ENCODE results near the gene SOS2. TPM values are rescaled to one million over a fixed set of nuclear protein-coding genes. Genes with fewer than 3 reads are reported as not detected.

The SOS2 gene
- total and polyA plus RNA-seq, 2 of the 8 experiments (the other 6 are each of a cell fraction or from before 2014, with no cell fraction given): 2.8 to 12.7 TPM

GRCh38 chr14:50123062-50123461, 108.3 kb downstream of the SOS2 start:
- H3K14ac ChIP-seq (ENCODE audit: insufficient read length): no peak overlapping the region
- H3K23me2 ChIP-seq (ENCODE audit: low read depth, low read length): no peaks in the 10 kb centered on the region
- H2BK15ac ChIP-seq (ENCODE audit: low read length): no peak overlapping the region
- H3K4me3 ChIP-seq (ENCODE audit: extremely low read depth in 1 of 4, insufficient read depth in 2 of 4, low read depth in 3 of 4, low read length in 4 of 4): no peak overlapping the region
- no peaks in the 10 kb centered on the region for H3K79me2 ChIP-seq (ENCODE audit: control insufficient read depth in 1 of 2, insufficient read depth in 2 of 2, low read length in 2 of 2)
- H3K27ac ChIP-seq (ENCODE audit: low read depth, low read length): no peak overlapping the region
- no peak overlapping the region for H2AK5ac ChIP-seq (ENCODE audit: low read depth, low read length)
- H4K8ac ChIP-seq (ENCODE audit: extremely low read depth, insufficient read depth, low read length): no peak overlapping the region
- no peak overlapping the region for H3K18ac ChIP-seq (ENCODE audit: extremely low read depth, low read length)
- H3K9me3 ChIP-seq (ENCODE audit: insufficient read depth in 2 of 2, low read depth in 1 of 2, low read length in 1 of 2): no peaks in the 10 kb centered on the region
- H2BK12ac ChIP-seq (ENCODE audit: low read depth, low read length): no peak overlapping the region
- H3K4ac ChIP-seq (replicated peaks; ENCODE audit: insufficient read length, low read depth, low read length): no peak overlapping the region
- H3K79me1 ChIP-seq (ENCODE audit: low read depth, low read length): no peaks in the 10 kb centered on the region
- ChIA-PET POLR2A (ENCODE audit: partially characterized antibody) (interaction anchor here (0.6 kb wide), 2 partner anchors 87 to 924 kb away, joined by 3 to 4 read pairs; no protein-coding TSS in a partner anchor), CTCF (ENCODE audit: partially characterized antibody) (interaction anchor here (1.9 kb wide), 1 partner anchor 261 kb away, joined by 4 read pairs; no protein-coding TSS in a partner anchor)
- H3K23ac ChIP-seq (ENCODE audit: insufficient read length): no peak overlapping the region
- no peak overlapping the region for H4K5ac ChIP-seq (ENCODE audit: insufficient read length, low read depth, low read length)
- H3K9ac ChIP-seq (replicated peaks in 1 of 4; ENCODE audit: extremely low read depth in 1 of 4, low read depth in 3 of 4, low read length in 3 of 4): no peak overlapping the region
- DNase-seq (ENCODE audit: low read depth in 1 of 2, low spot score in 2 of 2): no peak
- no peak overlapping the region for H3K56ac ChIP-seq (replicated peaks; ENCODE audit: insufficient read length, low read depth, low read length)
- H4K20me1 ChIP-seq (replicated peaks in 1 of 2; ENCODE audit: control insufficient read depth in 1 of 2, insufficient read depth in 2 of 2, low read length in 2 of 2): no peaks in the 10 kb centered on the region
- no peaks in the 10 kb centered on the region for H3K36me3 ChIP-seq (ENCODE audit: control insufficient read depth in 2 of 4, insufficient read depth in 4 of 4, low read length in 3 of 4)
- no peak overlapping the region for H2BK20ac ChIP-seq (ENCODE audit: low read length)
- H3K27me3 ChIP-seq (replicated peaks in 1 of 4; ENCODE audit: control insufficient read depth in 3 of 4, extremely low read depth in 1 of 4, insufficient read depth in 3 of 4, low read length in 3 of 4): no peaks in the 10 kb centered on the region
- no peak overlapping the region for H2BK120ac ChIP-seq (replicated peaks; ENCODE audit: low read depth, low read length)
- WGBS, 2 experiments (ENCODE audit: extremely low coverage in 1 of 2, insufficient coverage in 1 of 2, insufficient read length in 1 of 2, insufficient replicate concordance in 2 of 2, low coverage in 1 of 2, low lambda C conversion rate in 2 of 2, missing lambda C conversion rate in 1 of 2): 90% methylated on average over 2 of the region's 3 CpGs; no CpG with 5 or more reads in 1 of the 2 experiments
- H2AFZ ChIP-seq (ENCODE audit: low read length): no peak overlapping the region
- H4K91ac ChIP-seq (replicated peaks; ENCODE audit: insufficient read length, low read length): no peak overlapping the region
- H3K4me2 ChIP-seq (ENCODE audit: insufficient read depth in 1 of 2, low read depth in 2 of 2, low read length in 2 of 2): no peak overlapping the region
- H2BK5ac ChIP-seq (ENCODE audit: low read depth, low read length): no peak overlapping the region
- no peaks in the 10 kb centered on the region for H3K4me1 ChIP-seq (replicated peaks in 1 of 4; ENCODE audit: control insufficient read depth in 3 of 4, insufficient read depth in 4 of 4, low read length in 3 of 4)
- FAIRE-seq: no peak
- TF ChIP-seq YY1 (IDR thresholded peaks at IDR 0.05; ENCODE audit: low read depth, low read length): no peak
- no peak for TF ChIP-seq MAX (IDR thresholded peaks at IDR 0.05)

Data from H1 (cell line).